Body of pancreas (tissue), 4 donors: Measurements from ENCODE around the gene EXOC3.

ENCODE experiments used
- CTCF ChIP-seq, 7 experiments: fragments of 450-650 bp in 4 of 7; fragments of 200-600 bp in 3 of 7; sonication (generic) in 3 of 7; IDR thresholded peaks; one replicate each; pipeline ENCODE4 v1.5.1; 2016 to 2019; ENCODE audit warnings: antibody characterized with exemption in 7 of 7
- POLR2A ChIP-seq, 3 donors: fragments of 450-650 bp; IDR thresholded peaks; one replicate each; pipeline ENCODE4 v1.6.1; 2016; ENCODE audit warnings: antibody characterized with exemption in 3 of 3, mild to moderate bottlenecking in 2 of 3

- TF ChIP-seq CTCF (IDR thresholded peaks at IDR 0.05) (no peak), POLR2A (IDR thresholded peaks at IDR 0.05) (no peak)
Observed at GRCh38 chr5:464446-464842, 21.5 kb downstream of the EXOC3 start.
